ENCODE results near the gene DSG1. TPM values are rescaled to one million over a fixed set of nuclear protein-coding genes. Genes with fewer than 3 reads are reported as not detected.

Gene DSG1
- total and polyA plus RNA-seq, 2 of the 8 experiments (the other 6 are each of a cell fraction or from before 2014, with no cell fraction given): 0.06 TPM; not detected in 1

DNA sequence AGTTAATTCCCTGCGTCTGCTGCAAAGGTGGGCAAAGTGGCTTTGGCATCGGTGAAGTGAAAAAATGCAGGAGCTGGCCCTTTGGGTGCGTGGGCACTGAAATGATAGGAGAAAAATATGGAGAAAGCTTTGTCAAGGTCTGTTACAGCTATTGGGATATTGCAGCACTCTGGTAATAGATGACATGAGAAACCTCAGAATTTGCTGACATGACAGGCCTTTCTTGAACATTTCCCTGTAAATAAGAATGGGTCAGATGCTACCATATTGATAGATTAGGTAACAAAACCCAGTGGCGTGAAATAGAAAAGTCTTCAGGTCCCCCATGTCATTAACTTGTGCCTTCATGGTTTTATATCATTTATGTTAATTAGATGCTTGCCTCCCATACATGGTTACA lies 46.2 kb downstream of the DSG1 start:
- FAIRE-seq (no peak), DNase-seq (ENCODE audit: low read depth in 1 of 2, low spot score in 2 of 2) (no peak)
- Histone ChIP-seq H3K14ac (ENCODE audit: insufficient read length) (no peak overlapping the region), H4K20me1 (replicated peaks in 1 of 2; ENCODE audit: control insufficient read depth in 1 of 2, insufficient read depth in 2 of 2, low read length in 2 of 2) (no peaks in the 10 kb centered on the region), H3K4me1 (replicated peaks in 1 of 4; ENCODE audit: control insufficient read depth in 3 of 4, insufficient read depth in 4 of 4, low read length in 3 of 4) (no peaks in the 10 kb centered on the region), H3K56ac (replicated peaks; ENCODE audit: insufficient read length, low read depth, low read length) (no peak overlapping the region), H2BK120ac (replicated peaks; ENCODE audit: low read depth, low read length) (no peak overlapping the region), H2BK15ac (ENCODE audit: low read length) (no peak overlapping the region), H3K79me1 (ENCODE audit: low read depth, low read length) (no peaks in the 10 kb centered on the region), H3K18ac (ENCODE audit: extremely low read depth, low read length) (no peak overlapping the region), H3K4me3 (ENCODE audit: extremely low read depth in 1 of 4, insufficient read depth in 2 of 4, low read depth in 3 of 4, low read length in 4 of 4) (no peak overlapping the region), H2BK5ac (ENCODE audit: low read depth, low read length) (no peak overlapping the region), H4K91ac (replicated peaks; ENCODE audit: insufficient read length, low read length) (no peak overlapping the region), H3K4me2 (ENCODE audit: insufficient read depth in 1 of 2, low read depth in 2 of 2, low read length in 2 of 2) (no peak overlapping the region), H3K27me3 (replicated peaks in 1 of 4; ENCODE audit: control insufficient read depth in 3 of 4, extremely low read depth in 1 of 4, insufficient read depth in 3 of 4, low read length in 3 of 4) (no peaks in the 10 kb centered on the region; a peak in 1 of 7 replicates), H4K8ac (ENCODE audit: extremely low read depth, insufficient read depth, low read length) (no peak overlapping the region), H4K5ac (ENCODE audit: insufficient read length, low read depth, low read length) (no peak overlapping the region), H3K79me2 (ENCODE audit: control insufficient read depth in 1 of 2, insufficient read depth in 2 of 2, low read length in 2 of 2) (no peaks in the 10 kb centered on the region), H2AK5ac (ENCODE audit: low read depth, low read length) (no peak overlapping the region), H3K36me3 (ENCODE audit: control insufficient read depth in 2 of 4, insufficient read depth in 4 of 4, low read length in 3 of 4) (no peaks in the 10 kb centered on the region), H3K23me2 (ENCODE audit: low read depth, low read length) (no peaks in the 10 kb centered on the region), H2BK20ac (ENCODE audit: low read length) (no peak overlapping the region), H3K9ac (replicated peaks in 1 of 4; ENCODE audit: extremely low read depth in 1 of 4, low read depth in 3 of 4, low read length in 3 of 4) (no peak overlapping the region), H3K27ac (ENCODE audit: low read depth, low read length) (no peak overlapping the region), H3K4ac (replicated peaks; ENCODE audit: insufficient read length, low read depth, low read length) (no peak overlapping the region), H3K9me3 (ENCODE audit: insufficient read depth in 2 of 2, low read depth in 1 of 2, low read length in 1 of 2) (no peaks in the 10 kb centered on the region), H2AFZ (ENCODE audit: low read length) (no peak overlapping the region), H2BK12ac (ENCODE audit: low read depth, low read length) (no peak overlapping the region), H3K23ac (ENCODE audit: insufficient read length) (no peak overlapping the region)
- ChIA-PET CTCF (ENCODE audit: partially characterized antibody) (no interaction called here), POLR2A (ENCODE audit: partially characterized antibody) (no interaction called here)
- WGBS, 2 experiments (ENCODE audit: extremely low coverage in 1 of 2, insufficient coverage in 1 of 2, insufficient read length in 1 of 2, insufficient replicate concordance in 2 of 2, low coverage in 1 of 2, low lambda C conversion rate in 2 of 2, missing lambda C conversion rate in 1 of 2): 88% methylated on average over 4 of the region's 4 CpGs; no CpG with 5 or more reads in 1 of the 2 experiments
- no peak for TF ChIP-seq KDM4A (IDR thresholded peaks at IDR 0.05; ENCODE audit: low read depth, low read length, severe bottlenecking)
- TF ChIP-seq POLR2AphosphoS5 (IDR thresholded peaks at IDR 0.05; ENCODE audit: low read depth, low read length): no peak
- no peak for TF ChIP-seq POU5F1 (IDR thresholded peaks at IDR 0.05; ENCODE audit: low read depth, low read length)
- no peak for TF ChIP-seq BCL11A (IDR thresholded peaks at IDR 0.05; ENCODE audit: low read depth in 2 of 2, low read length in 2 of 2)
- TF ChIP-seq PHF8 (conservative IDR thresholded peaks at IDR 0.05; ENCODE audit: low read depth, low read length): no peak
- TF ChIP-seq SP1 (IDR thresholded peaks at IDR 0.05; ENCODE audit: low read depth, low read length): no peak
- TF ChIP-seq GABPA (IDR thresholded peaks at IDR 0.05; ENCODE audit: borderline replicate concordance, insufficient read depth, low read length): no peak
- no peak for TF ChIP-seq ASH2L (IDR thresholded peaks at IDR 0.05; ENCODE audit: low read length)
- TF ChIP-seq TAF1 (IDR thresholded peaks at IDR 0.05; ENCODE audit: low read depth, low read length): no peak
- no peak for TF ChIP-seq MAFK (IDR thresholded peaks at IDR 0.05; ENCODE audit: low read depth, low read length)
- no peak for TF ChIP-seq CBX8 (IDR thresholded peaks at IDR 0.05; ENCODE audit: borderline replicate concordance, low read depth, low read length)
- TF ChIP-seq SUZ12 (IDR thresholded peaks at IDR 0.05; ENCODE audit: low read length): no peak
- no peak for TF ChIP-seq CEBPB (IDR thresholded peaks at IDR 0.05; ENCODE audit: low read depth, low read length)
- no peak for TF ChIP-seq JUN (IDR thresholded peaks at IDR 0.05; ENCODE audit: low read depth, low read length)
- no peak for TF ChIP-seq SP2 (IDR thresholded peaks at IDR 0.05; ENCODE audit: low read length)
- TF ChIP-seq GTF2F1 (IDR thresholded peaks at IDR 0.05; ENCODE audit: borderline replicate concordance, low read depth, low read length): no peak
